ENCODE results near the gene ADAMTS7. TPM values are rescaled to one million over a fixed set of nuclear protein-coding genes. Genes with fewer than 3 reads are reported as not detected.

The ADAMTS7 gene
- total and polyA plus RNA-seq, 7 donors: 0.32 to 1.3 (median 0.74) TPM

- TF ChIP-seq CTCF (IDR thresholded peaks at IDR 0.05): no peak
- H3K27ac ChIP-seq: no peak overlapping the region
- H3K4me1 ChIP-seq: no peaks in the 10 kb centered on the region
- peak in 3 of 4 donors; percentile 36 to 61 (median 43) for ATAC-seq
- H3K4me3 ChIP-seq: no peak overlapping the region
- 26 to 45% (median 27%) methylated on average over 3 of the region's 3 CpGs for WGBS, 3 donors
- no peaks in the 10 kb centered on the region for H3K36me3 ChIP-seq (ENCODE audit: insufficient read depth in 1 of 2, low read depth in 1 of 2)
- H3K9me3 ChIP-seq: no peaks in the 10 kb centered on the region
- intact Hi-C loops (cut with DNase I): no loop called here
- DNase-seq: peak in 1 of 2 donors; percentile 37
- peaks cover 0 to 3% (median 0%) of the 10 kb centered on the region in 3 donors for H3K27me3 ChIP-seq (ENCODE audit: insufficient read depth in 3 of 3, low read length in 2 of 3)
Observed at GRCh38 chr15:78838489-78838888, 27.2 kb upstream of the ADAMTS7 start.

GRCh38 chr15:78837543-78837942 is 26.3 kb upstream of the ADAMTS7 start:
- no peak overlapping the region for H3K27ac ChIP-seq
- 89 to 93% (median 90%) methylated on average over 8 of the region's 8 CpGs for WGBS, 3 donors
- intact Hi-C loops (cut with DNase I): no loop called here

DNA sequence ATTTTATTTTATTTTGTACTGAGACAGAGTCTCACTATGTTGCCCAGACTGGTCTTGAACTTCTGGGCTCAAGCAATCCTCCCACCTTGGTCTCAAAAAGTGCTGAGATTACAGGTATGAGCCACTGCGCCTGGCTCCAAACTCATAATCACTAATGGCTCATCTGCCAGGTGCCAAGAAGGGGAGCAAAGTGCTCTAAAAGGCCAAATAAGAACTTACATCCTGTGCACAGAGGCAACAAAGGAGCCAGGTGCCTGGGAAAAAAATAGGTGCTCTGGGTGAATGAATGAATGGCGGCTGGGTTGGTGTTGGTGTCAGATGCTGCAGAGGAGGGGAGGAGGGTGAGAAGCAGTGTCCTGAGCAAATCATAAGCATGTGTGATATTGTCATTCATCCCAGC is 25.9 kb upstream of the ADAMTS7 start:
- no peak for DNase-seq
- H3K27ac ChIP-seq: no peak overlapping the region
- H3K4me1 ChIP-seq: no peaks in the 10 kb centered on the region
- no peak for ATAC-seq
- no peak overlapping the region for H3K4me3 ChIP-seq
- no peaks in the 10 kb centered on the region for H3K36me3 ChIP-seq (ENCODE audit: insufficient read depth in 1 of 2, low read depth in 1 of 2)
- no peak for TF ChIP-seq CTCF (IDR thresholded peaks at IDR 0.05)
- intact Hi-C loops (cut with DNase I): no loop called here
- WGBS, 3 donors: 44 to 70% (median 44%) methylated on average over 2 of the region's 2 CpGs
- peaks cover 0 to 5% (median 0%) of the 10 kb centered on the region in 3 donors for H3K27me3 ChIP-seq (ENCODE audit: insufficient read depth in 3 of 3, low read length in 2 of 3)
- H3K9me3 ChIP-seq: no peaks in the 10 kb centered on the region

More at GRCh38 chr15:78837543-78837942, 26.3 kb upstream of the ADAMTS7 start:
- Histone ChIP-seq H3K4me3 (no peak overlapping the region), H3K27me3 (ENCODE audit: insufficient read depth in 3 of 3, low read length in 2 of 3) (peaks cover 0 to 3% (median 0%) of the 10 kb centered on the region in 3 donors), H3K4me1 (no peaks in the 10 kb centered on the region), H3K36me3 (ENCODE audit: insufficient read depth in 1 of 2, low read depth in 1 of 2) (no peaks in the 10 kb centered on the region), H3K9me3 (no peaks in the 10 kb centered on the region)
- DNase-seq (no peak), ATAC-seq (no peak)
- TF ChIP-seq CTCF (IDR thresholded peaks at IDR 0.05): no peak

- DNase-seq: no peak
- no peak overlapping the region for H3K27ac ChIP-seq
- no peak overlapping the region for H3K4me3 ChIP-seq
- 95 to 100% (median 100%) methylated on average over 1 of the region's 1 CpG for WGBS, 3 donors
- intact Hi-C loops (cut with DNase I): no loop called here
- ATAC-seq: no peak
- TF ChIP-seq CTCF (IDR thresholded peaks at IDR 0.05): no peak
- H3K4me1 ChIP-seq: no peaks in the 10 kb centered on the region
- H3K27me3 ChIP-seq (ENCODE audit: insufficient read depth in 3 of 3, low read length in 2 of 3): peaks cover 0 to 13% (median 0%) of the 10 kb centered on the region in 3 donors
- H3K36me3 ChIP-seq (ENCODE audit: insufficient read depth in 1 of 2, low read depth in 1 of 2): no peaks in the 10 kb centered on the region
- H3K9me3 ChIP-seq: no peaks in the 10 kb centered on the region
Observed at GRCh38 chr15:78836333-78836732, 25.1 kb upstream of the ADAMTS7 start.
